Neural progenitor cell (in vitro differentiated cells): Measurements from ENCODE around the gene OR8H2. TPM values are rescaled to one million over a fixed set of nuclear protein-coding genes. Genes with fewer than 3 reads are reported as not detected.
"Not testable (repeated sequence)": the region's sequence is repeated elsewhere in the genome, so short reads cannot be mapped to it uniquely, and the experiment has no call there.

Experiments used
- DNase-seq: peaks from one replicate; pipeline ENCODE4 v3.0.0-alpha.2; 2016; ENCODE audit warnings: low spot score
- H2AFZ ChIP-seq: fragments of 200-600 bp; sonication (generic); replicated peaks from 2 replicates; pipeline ENCODE4 v1.6.1; 2016; ENCODE audit warnings: antibody characterized with exemption
- H3F3A ChIP-seq: fragments of 200-600 bp; sonication (generic); 2 replicates; pipeline ENCODE4 v1.6.1; 2016; ENCODE audit warnings: antibody characterized with exemption, low read depth
- H3K27ac ChIP-seq: fragments of 200-600 bp; sonication (generic); 2 replicates; pipeline ENCODE4 v1.5.1; 2016; ENCODE audit warnings: mild to moderate bottlenecking
- H3K27me3 ChIP-seq: fragments of 200-600 bp; sonication (generic); 2 replicates; pipeline ENCODE4 v1.6.1; 2016; ENCODE audit warnings: mild to moderate bottlenecking, moderate library complexity
- H3K36me3 ChIP-seq: fragments of 200-600 bp; sonication (generic); 2 replicates; pipeline ENCODE4 v1.5.1; 2016
- H3K4me1 ChIP-seq: fragments of 200-600 bp; sonication (generic); 2 replicates; pipeline ENCODE4 v1.6.1; 2016; ENCODE audit warnings: mixed run types
- H3K4me2 ChIP-seq: fragments of 200-600 bp; sonication (generic); 2 replicates; pipeline ENCODE4 v1.6.1; 2016
- H3K4me3 ChIP-seq: fragments of 200-600 bp; sonication (generic); 2 replicates; pipeline ENCODE4 v1.5.1; 2016
- H3K79me2 ChIP-seq: fragments of 200-600 bp; sonication (generic); 2 replicates; pipeline ENCODE4 v1.6.1; 2016; ENCODE audit warnings: low read depth
- H3K9ac ChIP-seq: fragments of 200-600 bp; sonication (generic); 2 replicates; pipeline ENCODE4 v1.6.1; 2016
- H3K9me3 ChIP-seq: fragments of 200-600 bp; sonication (generic); 2 replicates; pipeline ENCODE4 v1.5.1; 2016; ENCODE audit warnings: low read depth
- H4K20me1 ChIP-seq: fragments of 200-600 bp; sonication (generic); 2 replicates; pipeline ENCODE4 v1.6.1; 2016; ENCODE audit warnings: low read depth
- H3K27ac Mint-ChIP-seq: 3 replicates; pipeline ENCODE4 v1.8.0; 2021; ENCODE audit warnings: mixed read lengths
- H3K27me3 Mint-ChIP-seq: 2 replicates; pipeline ENCODE4 v1.8.0; 2022; ENCODE audit warnings: low read depth, mild to moderate bottlenecking, inconsistent platforms, moderate library complexity, mixed read lengths; ENCODE audit not compliant: insufficient read depth
- H3K36me3 Mint-ChIP-seq: 3 replicates; pipeline ENCODE4 v1.8.0; 2021; ENCODE audit warnings: mixed read lengths
- H3K4me1 Mint-ChIP-seq: 3 replicates; pipeline ENCODE4 v1.8.0; 2021; ENCODE audit warnings: mixed read lengths
- H3K4me3 Mint-ChIP-seq: 3 replicates; pipeline ENCODE4 v1.8.0; 2021; ENCODE audit warnings: mild to moderate bottlenecking, moderate library complexity, mixed read lengths
- H3K9me3 Mint-ChIP-seq: 3 replicates; pipeline ENCODE4 v1.8.0; 2020; ENCODE audit warnings: mixed read lengths
- CTCF ChIP-seq: fragments of 200-600 bp; sonication (generic); IDR thresholded peaks from 2 replicates; pipeline ENCODE4 v1.5.1; 2017; ENCODE audit warnings: antibody characterized with exemption, mild to moderate bottlenecking
- EZH2 ChIP-seq: fragments of 200-600 bp; sonication (generic); IDR thresholded peaks from 2 replicates; pipeline ENCODE4 v1.6.1; 2017; ENCODE audit warnings: antibody characterized with exemption, mild to moderate bottlenecking, moderate library complexity
- EZH2phosphoT487 ChIP-seq: fragments of 200-600 bp; sonication (generic); IDR thresholded peaks from 2 replicates; pipeline ENCODE4 v1.6.1; 2017; ENCODE audit warnings: antibody characterized with exemption
- small RNA-seq: library from RNA; depleted of rRNA; stranded (forward); fragments of <200 nt; gene quantifications from one replicate; pipeline ENCODE3, GENCODE V24; 2015
- total RNA-seq: library from RNA; depleted of rRNA; stranded (reverse); fragments of >200 nt; gene quantifications from 2 replicates; pipeline ENCODE4 v1.2.3, GENCODE V29; 2015; ENCODE audit warnings: low replicate concordance

Gene OR8H2
- total RNA-seq, 1 donor from 2014 or later, result not detected

GRCh38 chr11:56140151-56140661 is 36.7 kb downstream of the OR8H2 start, which contains the start of gene OR8J3:
Gene OR8J3 (minus strand): TSS chr11:56140201. CDS start chr11:56137718, 2,483 bp downstream.
- Histone ChIP-seq H3K36me3 (no peaks in the 10 kb centered on the region), H3K9me3 (no peaks in the 10 kb centered on the region), H3K9ac (no peak within 1 kb of the TSS), H3K27me3 (no peaks in the 10 kb centered on the region), H3K4me3 (no peak within 1 kb of the TSS), H2AFZ (no peak within 1 kb of the TSS), H3K27ac (no peak within 1 kb of the TSS), H3K4me1 (no peaks in the 10 kb centered on the region), H4K20me1 (no peaks in the 10 kb centered on the region), H3K4me2 (no peak within 1 kb of the TSS), H3F3A (no peaks in the 10 kb centered on the region), H3K79me2 (no peaks in the 10 kb centered on the region)
- Mint-ChIP-seq H3K9me3 (peaks cover 3% of the 10 kb centered on the region), H3K36me3 (no peaks in the 10 kb centered on the region), H3K4me3 (no peak within 1 kb of the TSS), H3K27ac (no peak within 1 kb of the TSS), H3K4me1 (no peaks in the 10 kb centered on the region), H3K27me3 (peaks cover 4% of the 10 kb centered on the region)
- TF ChIP-seq CTCF (no peak), EZH2phosphoT487 (no peak), EZH2 (no peak)
- DNase-seq, result no peak

DNA sequence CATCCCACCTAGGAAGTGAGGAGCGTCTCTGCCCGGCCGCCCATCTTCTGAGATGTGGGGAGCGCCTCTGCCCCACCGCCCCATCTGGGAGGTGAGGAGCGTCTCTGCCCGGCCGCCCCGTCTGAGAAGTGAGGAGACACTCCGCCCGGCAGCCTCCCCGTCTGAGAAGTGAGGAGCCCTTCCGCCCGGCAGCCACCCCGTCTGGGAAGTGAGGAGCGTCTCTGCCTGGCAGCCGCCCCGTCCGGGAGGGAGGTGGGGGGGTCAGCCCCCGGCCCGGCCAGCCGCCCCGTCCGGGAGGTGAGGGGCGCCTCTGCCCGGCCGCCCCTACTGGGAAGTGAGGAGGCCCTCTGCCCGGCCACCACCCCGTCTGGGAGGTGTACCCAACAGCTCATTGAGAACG is 40.2 kb downstream of the OR8H2 start:
- H3K27ac Mint-ChIP-seq, H3K27me3 ChIP-seq, H3K4me1 Mint-ChIP-seq, H3K79me2 ChIP-seq, H3K4me3 Mint-ChIP-seq, H3K4me2 ChIP-seq, H3K9me3 ChIP-seq, H2AFZ ChIP-seq, H3K4me3 ChIP-seq, H3K9me3 Mint-ChIP-seq, H3K27me3 Mint-ChIP-seq, H3K4me1 ChIP-seq, H3K36me3 ChIP-seq, H4K20me1 ChIP-seq, H3K27ac ChIP-seq, H3K36me3 Mint-ChIP-seq, DNase-seq, H3K9ac ChIP-seq, H3F3A ChIP-seq: not testable (repeated sequence)

DNA sequence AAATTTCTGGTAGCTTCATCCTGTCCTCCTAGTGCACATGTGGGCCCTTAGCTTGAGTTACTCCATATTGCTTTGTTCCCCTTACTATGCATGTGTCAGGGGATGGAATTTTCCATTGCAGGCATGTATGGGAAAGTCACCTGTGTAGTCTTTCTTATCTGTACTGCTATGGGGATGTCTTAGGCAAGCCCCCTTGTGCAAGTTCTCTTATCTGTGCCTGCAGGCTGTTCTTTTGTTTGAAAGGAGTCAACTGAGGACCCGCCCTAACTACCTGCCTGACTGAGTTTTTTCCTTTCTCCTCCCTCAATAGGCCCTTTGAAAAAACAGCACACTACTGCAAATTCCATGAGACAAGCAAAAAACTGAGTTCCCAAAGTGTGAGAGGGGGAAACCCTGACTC is 47.9 kb downstream of the OR8H2 start:
- Mint-ChIP-seq H3K27me3 (peaks cover 2% of the 10 kb centered on the region), H3K27ac (no peak overlapping the region), H3K4me3 (no peak overlapping the region), H3K4me1 (no peaks in the 10 kb centered on the region), H3K36me3 (no peaks in the 10 kb centered on the region), H3K9me3 (peaks cover 20% of the 10 kb centered on the region)
- Histone ChIP-seq H3K9me3 (no peaks in the 10 kb centered on the region), H3K27me3 (no peaks in the 10 kb centered on the region), H3F3A (no peaks in the 10 kb centered on the region), H3K36me3 (no peaks in the 10 kb centered on the region), H3K9ac (no peak overlapping the region), H3K27ac (no peak overlapping the region), H3K4me2 (no peak overlapping the region), H3K4me1 (no peaks in the 10 kb centered on the region), H4K20me1 (no peaks in the 10 kb centered on the region), H3K79me2 (no peaks in the 10 kb centered on the region), H3K4me3 (no peak overlapping the region), H2AFZ (no peak overlapping the region)
- TF ChIP-seq EZH2, result no peak
- no peak for TF ChIP-seq CTCF
- no peak for TF ChIP-seq EZH2phosphoT487
- DNase-seq, result no peak

DNA sequence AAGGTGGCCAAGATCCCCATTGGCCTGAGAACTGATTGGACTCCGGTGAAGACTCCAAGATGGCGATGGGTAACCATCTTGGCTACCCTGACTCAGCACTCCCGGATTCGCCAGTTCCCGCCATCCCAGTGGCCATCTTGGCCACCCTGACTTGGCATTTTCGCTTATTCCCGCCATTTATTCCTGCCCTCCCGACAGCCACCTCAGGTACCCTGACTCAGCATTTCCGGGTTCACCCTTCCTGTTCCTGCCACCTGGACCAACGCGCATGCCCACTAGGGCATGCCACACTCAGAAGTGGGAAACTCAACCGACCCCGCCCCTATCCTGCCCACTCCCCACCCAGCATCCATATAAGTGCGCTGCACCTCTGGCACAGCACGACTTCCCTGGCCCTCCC is 48.8 kb downstream of the OR8H2 start:
- no peak overlapping the region for H2AFZ ChIP-seq
- no peak overlapping the region for H3K27ac ChIP-seq
- H3K4me3 ChIP-seq, result no peak overlapping the region
- H3K9me3 ChIP-seq, result no peaks in the 10 kb centered on the region
- no peak overlapping the region for H3K4me2 ChIP-seq
- H3K4me1 Mint-ChIP-seq, result no peaks in the 10 kb centered on the region
- H4K20me1 ChIP-seq, result no peaks in the 10 kb centered on the region
- no peaks in the 10 kb centered on the region for H3K4me1 ChIP-seq
- no peaks in the 10 kb centered on the region for H3K36me3 Mint-ChIP-seq
- no peak for TF ChIP-seq EZH2phosphoT487
- no peak for TF ChIP-seq EZH2
- no peak for TF ChIP-seq CTCF
- H3K27me3 ChIP-seq, result no peaks in the 10 kb centered on the region
- no peaks in the 10 kb centered on the region for H3K79me2 ChIP-seq
- no peak overlapping the region for H3K27ac Mint-ChIP-seq
- peaks cover 2% of the 10 kb centered on the region for H3K27me3 Mint-ChIP-seq
- DNase-seq, result no peak
- H3K9me3 Mint-ChIP-seq, result peaks cover 20% of the 10 kb centered on the region
- no peaks in the 10 kb centered on the region for H3F3A ChIP-seq
- H3K36me3 ChIP-seq, result no peaks in the 10 kb centered on the region
- H3K4me3 Mint-ChIP-seq, result no peak overlapping the region
- no peak overlapping the region for H3K9ac ChIP-seq

Small RNA genes lying within 50 kb of the gene (small RNA-seq; reads per million reads assigned to genes)
- gene OR8I4P, result not detected

Other genes with a start within 250 kb of the OR8H2 start
- not detected in 2 replicates for gene TRIM51, start 220.4 kb upstream of the OR8H2 start, total RNA-seq
- not detected in 2 replicates for gene OR5W2, start 189.1 kb upstream of the OR8H2 start, total RNA-seq
- not detected in 2 replicates for gene OR5I1, start 167.3 kb upstream of the OR8H2 start, total RNA-seq
- not detected in 2 replicates for gene OR10AG1, start 133.7 kb upstream of the OR8H2 start, total RNA-seq
- not detected in 2 replicates for gene OR5F1, start 109.1 kb upstream of the OR8H2 start, total RNA-seq
- not detected in 2 replicates for gene OR5AS1, start 76.0 kb upstream of the OR8H2 start, total RNA-seq
- not detected in 2 replicates for gene OR8I2, start 10.4 kb upstream of the OR8H2 start, total RNA-seq
- gene OR8H3, start 18.7 kb downstream of the OR8H2 start, total RNA-seq, result not detected in 2 replicates
- gene OR8J3, start 36.5 kb downstream of the OR8H2 start, total RNA-seq, result not detected in 2 replicates
- gene OR8K5, start 56.6 kb downstream of the OR8H2 start, total RNA-seq, result not detected in 2 replicates
- not detected in 2 replicates for gene OR5J2, start 72.9 kb downstream of the OR8H2 start, total RNA-seq
- not detected in 2 replicates for gene OR5T2, start 130.6 kb downstream of the OR8H2 start, total RNA-seq
- not detected in 2 replicates for gene OR5T3, start 148.6 kb downstream of the OR8H2 start, total RNA-seq
- not detected in 2 replicates for gene OR5T1, start 170.5 kb downstream of the OR8H2 start, total RNA-seq
- not detected in 2 replicates for gene OR8H1, start 188.6 kb downstream of the OR8H2 start, total RNA-seq
- not detected in 2 replicates for gene OR8K3, start 211.5 kb downstream of the OR8H2 start, total RNA-seq
- gene OR8K1, start 242.4 kb downstream of the OR8H2 start, total RNA-seq, result not detected in 2 replicates